ENCODE results near the gene UBQLN1.

DNA sequence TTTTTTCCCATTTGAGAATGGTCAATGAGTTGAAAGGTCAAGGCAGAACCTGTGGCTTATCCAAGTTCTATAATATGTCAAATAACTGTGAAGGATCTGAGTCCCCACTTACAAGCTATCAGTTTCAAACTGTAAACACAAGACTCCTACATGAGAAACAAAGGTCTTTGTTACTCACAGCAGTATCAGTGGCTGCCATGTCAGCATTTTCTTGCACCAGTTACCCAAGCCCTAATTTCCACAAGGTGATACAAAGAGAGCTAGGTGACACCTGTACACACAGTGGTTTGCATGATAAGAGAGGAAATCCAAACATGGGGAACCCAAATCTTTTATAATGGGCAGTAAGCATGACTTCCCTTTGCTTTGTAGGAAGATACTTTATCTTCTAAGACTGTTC is 8.0 kb upstream of the UBQLN1 start:
- TF ChIP-seq, protein P1, sequence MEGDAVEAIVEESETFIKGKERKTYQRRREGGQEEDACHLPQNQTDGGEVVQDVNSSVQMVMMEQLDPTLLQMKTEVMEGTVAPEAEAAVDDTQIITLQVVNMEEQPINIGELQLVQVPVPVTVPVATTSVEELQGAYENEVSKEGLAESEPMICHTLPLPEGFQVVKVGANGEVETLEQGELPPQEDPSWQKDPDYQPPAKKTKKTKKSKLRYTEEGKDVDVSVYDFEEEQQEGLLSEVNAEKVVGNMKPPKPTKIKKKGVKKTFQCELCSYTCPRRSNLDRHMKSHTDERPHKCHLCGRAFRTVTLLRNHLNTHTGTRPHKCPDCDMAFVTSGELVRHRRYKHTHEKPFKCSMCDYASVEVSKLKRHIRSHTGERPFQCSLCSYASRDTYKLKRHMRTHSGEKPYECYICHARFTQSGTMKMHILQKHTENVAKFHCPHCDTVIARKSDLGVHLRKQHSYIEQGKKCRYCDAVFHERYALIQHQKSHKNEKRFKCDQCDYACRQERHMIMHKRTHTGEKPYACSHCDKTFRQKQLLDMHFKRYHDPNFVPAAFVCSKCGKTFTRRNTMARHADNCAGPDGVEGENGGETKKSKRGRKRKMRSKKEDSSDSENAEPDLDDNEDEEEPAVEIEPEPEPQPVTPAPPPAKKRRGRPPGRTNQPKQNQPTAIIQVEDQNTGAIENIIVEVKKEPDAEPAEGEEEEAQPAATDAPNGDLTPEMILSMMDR (conservative IDR thresholded peaks at IDR 0.05 in 1 of 2, IDR thresholded peaks at IDR 0.05 in 1 of 2; ENCODE audit: extremely low read depth in 1 of 2, insufficient read depth in 1 of 2, low read depth in 1 of 2, low read length in 2 of 2): no peak
- TF ChIP-seq EZH2 (IDR thresholded peaks at IDR 0.05; ENCODE audit: borderline replicate concordance, low read length): no peak
